HG02588 (cell line): ENCODE measurements around the gene DOCK9.

ENCODE experiments used
- ATAC-seq: cut with Tn5 transposase; IDR thresholded peaks from one replicate; pipeline ENCODE4 v1.9.1; 2021; ENCODE audit warnings: mild to moderate bottlenecking, moderate library complexity; ENCODE audit not compliant: unreplicated experiment

The DOCK9 gene

GRCh38 chr13:98752467-98753290, 225.2 kb downstream of the DOCK9 start, which contains the start of gene SLC15A1:
SLC15A1 (minus strand) TSS chr13:98752672; CDS start chr13:98752598, 74 bp downstream.
- ATAC-seq = no peak

- no peak for ATAC-seq
These were observed 225.9 kb downstream of the DOCK9 start for GRCh38 chr13:98751861-98752466.

GRCh38 chr13:98751367-98751782, 226.5 kb downstream of the DOCK9 start:
- no peak for ATAC-seq

- no peak for ATAC-seq
These were observed 228.4 kb downstream of the DOCK9 start for GRCh38 chr13:98749501-98749900.

GRCh38 chr13:98746968-98747367, 230.9 kb downstream of the DOCK9 start:
- no peak for ATAC-seq
